HG02981 (cell line): ENCODE data around the gene GRID1.

Source experiments
- ATAC-seq: cut with Tn5 transposase; IDR thresholded peaks from one replicate; pipeline ENCODE4 v1.9.1; 2021; ENCODE audit warnings: mild to moderate bottlenecking, moderate library complexity; ENCODE audit not compliant: unreplicated experiment

Gene GRID1

GRCh38 chr10:86340176-86340990, 26.2 kb downstream of the GRID1 start:
- no peak for ATAC-seq

- ATAC-seq = no peak
Observed at GRCh38 chr10:86339226-86339865, 27.2 kb downstream of the GRID1 start.

- peak; percentile 42 for ATAC-seq
Observed at GRCh38 chr10:86337121-86337601, 29.4 kb downstream of the GRID1 start.

DNA sequence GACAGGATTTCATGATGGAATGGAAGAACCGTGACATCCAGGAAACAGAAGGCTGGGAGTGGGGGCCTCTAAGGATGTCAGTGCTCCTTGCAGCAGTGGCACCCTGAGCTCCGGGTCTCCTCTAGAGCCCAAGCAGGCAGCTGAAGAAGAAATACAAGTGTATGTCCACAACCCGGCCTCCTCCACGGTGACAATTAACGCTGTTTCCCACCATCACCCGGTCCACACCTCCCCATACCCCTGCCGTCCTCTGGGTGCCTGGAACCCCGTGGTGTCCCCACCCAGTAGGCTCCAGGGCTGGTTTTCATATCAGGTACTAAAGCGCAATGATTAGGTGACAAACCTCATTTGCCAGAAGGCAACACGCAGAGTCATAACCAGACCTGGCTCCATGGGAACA, 30.3 kb downstream of the GRID1 start:
- no peak for ATAC-seq

DNA sequence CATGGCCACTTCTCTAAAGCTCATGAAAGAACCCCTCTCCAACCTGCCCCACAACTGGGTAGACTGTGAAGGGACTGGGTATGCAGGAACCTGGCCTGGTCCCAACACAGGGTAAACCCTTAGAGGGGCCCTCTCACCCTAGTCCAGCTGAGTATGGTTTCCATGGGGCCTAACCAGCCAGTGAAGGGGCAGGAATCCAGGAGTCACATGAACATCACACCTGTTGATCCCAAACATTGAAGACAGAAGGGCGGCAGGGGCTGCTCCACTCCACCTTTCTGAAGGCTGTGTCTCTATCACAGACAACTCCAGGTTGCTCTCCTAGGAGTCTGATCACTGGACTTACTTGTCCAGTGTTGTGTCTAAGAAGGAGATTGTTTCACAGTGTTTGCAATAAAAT, 30.8 kb downstream of the GRID1 start:
- no peak for ATAC-seq

- no peak for ATAC-seq
Observed at GRCh38 chr10:86335257-86335656, 31.3 kb downstream of the GRID1 start.

- ATAC-seq = no peak
Observed at GRCh38 chr10:86334488-86335085, 32.0 kb downstream of the GRID1 start.

- ATAC-seq = no peak
Observed at GRCh38 chr10:86333826-86334487, 32.6 kb downstream of the GRID1 start.

GRCh38 chr10:86331861-86332260, 34.7 kb downstream of the GRID1 start:
- no peak for ATAC-seq

- ATAC-seq = no peak
Observed at GRCh38 chr10:86330778-86331763, 35.5 kb downstream of the GRID1 start.

DNA sequence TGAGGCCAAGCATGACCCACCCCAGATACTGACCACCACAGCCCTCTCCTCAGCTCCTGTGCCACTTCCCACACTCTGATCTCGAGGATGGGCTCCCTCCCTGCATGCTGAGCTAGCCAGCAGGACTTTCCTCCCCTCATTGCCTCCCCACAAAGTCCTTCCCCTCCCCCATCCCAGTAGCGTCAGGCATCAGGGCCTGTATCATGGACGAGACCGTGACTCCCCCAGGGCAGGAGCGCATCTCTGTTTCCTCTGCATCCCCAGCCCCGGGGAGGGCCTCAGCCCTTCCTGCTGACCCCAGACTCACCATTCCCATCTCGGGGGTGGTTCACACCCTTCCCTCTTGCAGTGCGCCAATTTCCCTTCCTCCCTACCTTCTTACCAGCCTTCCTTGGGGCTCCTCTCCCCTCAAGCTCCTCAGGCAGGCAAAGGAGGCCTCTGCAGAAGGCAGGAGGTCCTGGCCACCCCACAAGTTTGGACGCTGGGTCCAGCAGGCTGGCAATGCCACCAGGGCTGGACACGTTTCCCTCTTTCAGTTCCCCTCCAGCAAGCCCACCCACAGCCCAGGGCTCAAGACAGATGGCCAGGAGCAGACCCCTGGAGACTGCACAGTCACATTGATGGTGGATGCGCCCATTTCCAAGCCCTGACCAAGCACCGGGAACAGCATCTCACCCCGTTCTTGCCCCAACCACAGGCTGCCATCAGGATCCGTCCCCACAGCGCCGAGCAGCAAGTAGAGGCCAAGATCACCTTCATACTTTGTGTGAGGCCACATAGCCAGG, 36.5 kb downstream of the GRID1 start:
- ATAC-seq = no peak

DNA sequence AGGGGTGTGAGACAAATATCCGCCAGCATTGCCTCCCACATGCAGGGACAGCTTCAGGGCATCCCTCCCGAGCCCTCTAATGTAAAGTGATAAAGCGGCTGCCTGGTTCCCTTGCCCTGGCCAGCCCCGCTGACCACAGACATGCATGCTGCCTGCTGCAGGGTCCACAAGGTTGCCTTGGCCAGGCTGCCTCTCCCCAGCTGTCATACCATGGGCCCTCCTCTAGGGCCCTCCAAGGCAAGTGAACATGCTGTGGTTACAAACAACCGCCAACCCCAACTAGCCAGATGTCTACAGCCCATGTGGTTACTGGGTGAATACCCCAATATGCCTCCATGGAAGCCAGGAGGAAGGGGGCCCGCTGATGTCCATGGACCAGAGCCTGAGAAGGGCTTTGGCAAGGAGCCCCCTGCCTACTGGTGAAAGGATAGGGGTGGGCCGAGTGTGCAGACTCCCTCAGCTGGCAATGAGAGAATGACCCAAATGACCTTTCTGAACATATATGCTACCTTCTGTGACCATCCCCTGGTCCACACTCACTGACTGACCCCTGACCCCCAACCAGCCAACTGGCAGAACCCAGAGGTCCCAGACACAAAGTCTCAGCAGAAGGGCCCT, 37.4 kb downstream of the GRID1 start:
- no peak for ATAC-seq

DNA sequence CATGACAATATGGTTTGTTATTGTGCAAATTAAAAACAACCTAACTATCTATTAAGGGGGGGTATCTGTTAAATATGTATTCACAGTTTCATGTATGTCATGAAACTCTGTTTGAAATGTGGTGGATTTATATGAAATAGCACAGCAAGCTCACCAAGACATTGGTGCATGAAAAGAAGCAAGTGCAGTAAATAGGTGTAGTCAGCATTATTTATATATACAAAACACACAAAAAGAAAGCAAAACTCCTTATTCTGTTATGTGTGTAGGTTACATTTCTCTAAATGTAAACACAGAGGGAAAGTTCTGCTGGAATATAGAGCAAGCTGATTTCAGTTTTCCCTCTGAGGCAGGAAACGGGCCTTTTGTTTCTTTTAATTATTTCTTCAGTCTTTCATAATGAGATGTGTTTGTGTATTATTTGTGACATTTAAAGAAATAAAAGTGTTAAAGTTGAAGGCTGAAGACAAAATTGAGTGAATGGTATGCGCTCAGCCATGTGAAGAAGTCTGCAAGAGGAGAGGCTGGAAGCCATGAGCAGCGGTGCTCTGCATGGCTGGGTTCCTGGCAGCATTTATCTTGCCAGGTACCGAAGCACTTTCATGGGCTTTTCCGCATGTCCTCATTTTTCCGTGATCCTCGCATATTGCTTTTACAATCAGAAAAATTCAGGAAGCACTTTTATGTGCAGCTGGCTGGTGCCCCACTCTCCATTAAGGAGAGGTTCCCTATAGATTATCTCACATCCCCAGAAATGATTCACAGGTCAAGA, 38.5 kb downstream of the GRID1 start:
- no peak for ATAC-seq

- no peak for ATAC-seq
Observed at GRCh38 chr10:86325158-86325557, 41.4 kb downstream of the GRID1 start.

GRCh38 chr10:86321568-86321967, 45.0 kb downstream of the GRID1 start:
- ATAC-seq = no peak

- no peak for ATAC-seq
Observed at GRCh38 chr10:86319676-86320075, 46.9 kb downstream of the GRID1 start.

GRCh38 chr10:86317949-86318725, 48.5 kb downstream of the GRID1 start:
- ATAC-seq = no peak
